GM12878 (cell line): ENCODE measurements around the gene ZNF423. TPM values are rescaled to one million over a fixed set of nuclear protein-coding genes. Genes with fewer than 3 reads are reported as not detected.

Experiments used
- ATAC-seq: fragments of 200-7000 bp; cut with Tn5 transposase; 3 replicates; pipeline ENCODE4 v1.9.1; 2020; ENCODE audit warnings: mild to moderate bottlenecking, moderate library complexity
- BruUV-seq: library from RNA; stranded (reverse); fragments of 400-500 nt; replicated peaks from 2 replicates; lab custom pipeline; 2021; lab: Mats Ljungman, UMichigan
- CTCF ChIA-PET: fragments of 300-600 bp; sonication (Branson Sonifier 250); formaldehyde crosslinking; extraction: SDS; loops from one replicate; lab custom pipeline; 2021; ENCODE audit warnings: inconsistent platforms; lab: Yijun Ruan, JAX
- POLR2A ChIA-PET: fragments of 350-600 bp; formaldehyde crosslinking; extraction: SDS; loops from one replicate; lab custom pipeline; 2021; ENCODE audit warnings: inconsistent platforms; lab: Charles Lee
- RAD21 ChIA-PET: fragments of 300-600 bp; sonication (Branson Sonifier 250); formaldehyde crosslinking; loops from one replicate; lab custom pipeline; 2023; ENCODE audit warnings: antibody characterized with exemption; ENCODE audit not compliant: unreplicated experiment; lab: Charles Lee
- SMC1A ChIA-PET: fragments of 300-600 bp; sonication (Branson Sonifier 250); formaldehyde crosslinking; loops from one replicate; lab custom pipeline; 2023; ENCODE audit not compliant: unreplicated experiment, uncharacterized antibody; lab: Charles Lee
- DNase-seq: peaks from one replicate; pipeline ENCODE4 v3.0.0-alpha.2; 2011; ENCODE audit warnings: low read depth, low spot score
- FAIRE-seq: peaks from 3 replicates; lab custom pipeline; 2011; peaks lifted over from hg19 to GRCh38; lab: Jason Lieb, UNC
- H2AFZ ChIP-seq: 2 replicates; pipeline ENCODE4 v1.6.0; 2011; ENCODE audit warnings: low read depth, low read length, control low read depth; ENCODE audit not compliant: control insufficient read depth
- H3K27ac ChIP-seq: 2 replicates; pipeline ENCODE4 v1.5.1; 2011; ENCODE audit warnings: control low read depth; ENCODE audit not compliant: control insufficient read depth, insufficient read depth
- H3K27me3 ChIP-seq, 2 experiments: replicated peaks in 1 of 2; 2 replicates each; pipeline versions ENCODE4 v1.6.0 to v1.6.1; 2011; ENCODE audit warnings: low read length in 1 of 2; ENCODE audit not compliant: control insufficient read depth in 2 of 2, insufficient read depth in 2 of 2
- H3K36me3 ChIP-seq, 2 experiments: 2 replicates each; pipeline ENCODE4 v1.5.1; 2011; ENCODE audit warnings: low read length in 1 of 2; ENCODE audit not compliant: control insufficient read depth in 2 of 2, insufficient read depth in 2 of 2
- H3K4me1 ChIP-seq: 2 replicates; pipeline ENCODE4 v1.6.1; 2011; ENCODE audit warnings: mild to moderate bottlenecking, low read length, moderate library complexity, mixed read lengths; ENCODE audit not compliant: control insufficient read depth, insufficient read depth
- H3K4me2 ChIP-seq: 2 replicates; pipeline ENCODE4 v1.6.0; 2011; ENCODE audit warnings: control low read depth; ENCODE audit not compliant: control insufficient read depth, insufficient read depth
- H3K4me3 ChIP-seq: fragments of 200-600 bp; sonication (generic); 2 replicates; pipeline ENCODE4 v1.5.1; 2016
- H3K79me2 ChIP-seq: 2 replicates; pipeline ENCODE4 v1.6.0; 2011; ENCODE audit warnings: low read length; ENCODE audit not compliant: control insufficient read depth, insufficient read depth
- H3K9ac ChIP-seq: 2 replicates; pipeline ENCODE4 v1.8.0; 2011; ENCODE audit warnings: low read length, control low read depth, mixed read lengths; ENCODE audit not compliant: control insufficient read depth, insufficient read depth
- H3K9me3 ChIP-seq: replicated peaks from 3 replicates; pipeline ENCODE4 v1.5.1; 2011; ENCODE audit warnings: mild to moderate bottlenecking, low read length; ENCODE audit not compliant: control insufficient read depth, insufficient read depth
- H4K20me1 ChIP-seq: 2 replicates; pipeline ENCODE4 v1.6.0; 2011; ENCODE audit not compliant: control insufficient read depth, insufficient read depth
- BCL11A ChIP-seq: IDR thresholded peaks from 2 replicates; pipeline ENCODE4 v1.6.1; 2011; ENCODE audit warnings: low read depth, low read length
- FOXM1 ChIP-seq: IDR thresholded peaks from 2 replicates; pipeline ENCODE4 v1.6.1; 2012; ENCODE audit warnings: low read depth, mild to moderate bottlenecking, inconsistent platforms, low read length, moderate library complexity
- GABPA ChIP-seq: IDR thresholded peaks from 2 replicates; pipeline ENCODE4 v1.6.1; 2014; ENCODE audit warnings: antibody characterized with exemption, low read depth, mild to moderate bottlenecking, inconsistent platforms
- HSF1 ChIP-seq: fragments of 150-350 bp; IDR thresholded peaks from 2 replicates; pipeline ENCODE4 v1.6.1; 2014; ENCODE audit warnings: mild to moderate bottlenecking, low read depth, low read length
- KLF5 ChIP-seq: fragments of 450-650 bp; IDR thresholded peaks from 2 replicates; pipeline ENCODE4 v1.6.1; 2014; ENCODE audit warnings: mild to moderate bottlenecking; ENCODE audit not compliant: partially characterized antibody
- MLLT1 ChIP-seq: fragments of 450-650 bp; IDR thresholded peaks from 2 replicates; pipeline ENCODE4 v1.6.1; 2016; ENCODE audit warnings: mild to moderate bottlenecking
- PBX3 ChIP-seq: IDR thresholded peaks from 2 replicates; pipeline ENCODE4 v1.6.1; 2011; ENCODE audit warnings: mild to moderate bottlenecking, low read depth, low read length, moderate library complexity; ENCODE audit not compliant: insufficient replicate concordance
- SIX5 ChIP-seq: IDR thresholded peaks from 2 replicates; pipeline ENCODE4 v1.6.1; 2011; ENCODE audit warnings: mild to moderate bottlenecking, low read depth, low read length, moderate library complexity; ENCODE audit not compliant: severe bottlenecking
- USF1 ChIP-seq: IDR thresholded peaks from 2 replicates; pipeline ENCODE4 v1.6.1; 2011; ENCODE audit warnings: borderline replicate concordance, low read depth, mild to moderate bottlenecking, moderate library complexity, mixed read lengths, low read length; ENCODE audit not compliant: insufficient read depth; ENCODE audit errors: extremely low read length
- YBX1 ChIP-seq: fragments of 450-650 bp; IDR thresholded peaks from 2 replicates; pipeline ENCODE4 v1.6.1; 2016; ENCODE audit warnings: antibody characterized with exemption
- ZNF274 ChIP-seq: IDR thresholded peaks from one replicate; pipeline ENCODE4 v1.8.0; 2011; ENCODE audit not compliant: insufficient read length, insufficient read depth
- WGBS: methylation state at CpG from one replicate; pipeline ENCODE4 v1.1.6; 2016; ENCODE audit warnings: low lambda C conversion rate; ENCODE audit not compliant: insufficient replicate concordance, insufficient coverage; ENCODE audit errors: missing lambda C conversion rate; 5-methylcytosine and 5-hydroxymethylcytosine counted together
- in situ Hi-C: fragments of 300-500 bp; cut with MboI; formaldehyde crosslinking; loops from 9 replicates; pipeline ENCODE4 v1.14.3; 2018; ENCODE audit warnings: mixed read lengths
- intact Hi-C: fragments of 100-400 bp; cut with micrococcal nuclease; formaldehyde crosslinking; loops from one replicate; pipeline ENCODE4 v1.14.2; 2022; ENCODE audit not compliant: unreplicated experiment
- polyA plus RNA-seq, 11 experiments: library from polyadenylated mRNA; depleted of rRNA in 4 of 11; unstranded in 6 of 11; stranded (reverse) in 5 of 11; fragments of >200 nt; fragmentation: Nextera tagmentation in 4 of 11; fragmentation: Illumina TruSeq in 1 of 11; extraction: Ambion mirVana in 4 of 11; extraction: Trizol in 1 of 11; gene quantifications; 1 replicate in 1 of 11; 2 replicates in 10 of 11; pipeline versions ENCODE4 v1.2.1 to v1.2.3, GENCODE V29; 2011 to 2016; ENCODE audit warnings: inconsistent platforms in 2 of 11, missing spikeins in 2 of 11, low read depth in 1 of 11
- total RNA-seq, 4 experiments: library from RNA; depleted of rRNA in 3 of 4; stranded (reverse); fragments of >200 nt in 3 of 4; fragmentation: Illumina TruSeq in 1 of 4; extraction: Trizol in 1 of 4; gene quantifications; 2 replicates each; pipeline versions ENCODE4 v1.2.1 to v1.2.3, GENCODE V29; 2013 to 2021

Gene ZNF423
- total and polyA plus RNA-seq, 10 of the 15 experiments (the other 5 are each of a cell fraction or from before 2014, with no cell fraction given): 0.03 to 0.64 (median 0.10) TPM

GRCh38 chr16:49547448-49547847, 308.5 kb downstream of the ZNF423 start:
- ATAC-seq: no peak
- ChIA-PET SMC1A (no interaction called here), CTCF (no interaction called here), RAD21 (no interaction called here), POLR2A (no interaction called here)
- Histone ChIP-seq H3K4me2 (no peak overlapping the region), H3K9me3 (no peaks in the 10 kb centered on the region; the same call in 2 of the 3 replicates), H2AFZ (no peak overlapping the region), H3K36me3 (no peaks in the 10 kb centered on the region), H3K4me1 (0 out of 2 replicates have a peak, but pooled peaks cover 5% of the 10 kb centered on the region), H3K4me3 (no peak overlapping the region), H3K27me3 (no peaks in the 10 kb centered on the region), H3K79me2 (no peaks in the 10 kb centered on the region), H4K20me1 (no peaks in the 10 kb centered on the region), H3K27ac (no peak overlapping the region), H3K9ac (no peak overlapping the region)
- TF ChIP-seq KLF5 (no peak), PBX3 (no peak), GABPA (no peak), MLLT1 (no peak), HSF1 (no peak), YBX1 (no peak), FOXM1 (no peak), ZNF274 (no peak), BCL11A (no peak), USF1 (no peak), SIX5 (no peak)
- in situ Hi-C loops: no loop called here
- BruUV-seq: no TSS peak
- no peak for DNase-seq
- 41% methylated on average over 9 of the region's 9 CpGs for WGBS
- intact Hi-C loops: no loop called here
- FAIRE-seq: no peak
